ENCODE results near the gene CLIC5.

DNA sequence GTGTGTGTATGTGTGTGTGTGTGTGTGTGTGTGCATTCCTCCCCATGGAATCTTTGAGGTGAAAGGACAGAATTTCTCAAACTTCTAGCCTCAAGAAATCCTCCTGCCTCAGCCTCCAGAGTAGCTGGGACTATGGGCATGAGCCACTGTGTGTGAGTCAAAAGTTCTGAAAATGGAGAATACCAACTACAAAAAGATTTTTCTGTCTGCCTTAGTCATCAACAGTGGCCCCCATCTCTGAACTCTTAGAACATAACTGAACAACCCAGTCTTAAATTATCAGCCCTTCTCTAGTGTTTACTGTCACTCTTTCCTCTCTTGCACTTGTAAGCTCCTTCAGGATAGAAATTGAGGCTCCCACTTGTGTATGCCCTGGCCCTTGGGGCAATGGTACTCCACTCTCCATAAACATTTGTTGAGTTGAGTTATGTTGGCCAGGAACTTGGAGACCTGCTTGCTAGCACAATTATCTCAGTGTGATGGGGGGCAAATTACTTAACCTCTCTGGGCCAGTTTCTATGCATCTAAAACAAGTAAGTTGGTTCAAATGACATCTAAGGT lies 35.3 kb upstream of the CLIC5 start:
- TF ChIP-seq, protein P1, sequence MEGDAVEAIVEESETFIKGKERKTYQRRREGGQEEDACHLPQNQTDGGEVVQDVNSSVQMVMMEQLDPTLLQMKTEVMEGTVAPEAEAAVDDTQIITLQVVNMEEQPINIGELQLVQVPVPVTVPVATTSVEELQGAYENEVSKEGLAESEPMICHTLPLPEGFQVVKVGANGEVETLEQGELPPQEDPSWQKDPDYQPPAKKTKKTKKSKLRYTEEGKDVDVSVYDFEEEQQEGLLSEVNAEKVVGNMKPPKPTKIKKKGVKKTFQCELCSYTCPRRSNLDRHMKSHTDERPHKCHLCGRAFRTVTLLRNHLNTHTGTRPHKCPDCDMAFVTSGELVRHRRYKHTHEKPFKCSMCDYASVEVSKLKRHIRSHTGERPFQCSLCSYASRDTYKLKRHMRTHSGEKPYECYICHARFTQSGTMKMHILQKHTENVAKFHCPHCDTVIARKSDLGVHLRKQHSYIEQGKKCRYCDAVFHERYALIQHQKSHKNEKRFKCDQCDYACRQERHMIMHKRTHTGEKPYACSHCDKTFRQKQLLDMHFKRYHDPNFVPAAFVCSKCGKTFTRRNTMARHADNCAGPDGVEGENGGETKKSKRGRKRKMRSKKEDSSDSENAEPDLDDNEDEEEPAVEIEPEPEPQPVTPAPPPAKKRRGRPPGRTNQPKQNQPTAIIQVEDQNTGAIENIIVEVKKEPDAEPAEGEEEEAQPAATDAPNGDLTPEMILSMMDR (IDR thresholded peaks at IDR 0.05): no peak
- TF ChIP-seq POLR2A (IDR thresholded peaks at IDR 0.05) (no peak), POLR2AphosphoS5 (IDR thresholded peaks at IDR 0.05) (no peak)

Measured in suprapubic skin (tissue), 4 donors.